Small intestine (tissue), 7 donors: Measurements from ENCODE around the gene MYO18A. TPM values are rescaled to one million over a fixed set of nuclear protein-coding genes. Genes with fewer than 3 reads are reported as not detected.
"Not testable (repeated sequence)": the region's sequence is repeated elsewhere in the genome, so short reads cannot be mapped to it uniquely, and the experiment has no call there.

Source experiments
- DNase-seq, 2 donors: peaks; one replicate each; pipeline versions ENCODE4 v3.0.0 to v3.0.0-alpha.2; 2013
- FAIRE-seq: peaks from 2 replicates; lab custom pipeline; 2012; peaks lifted over from hg19 to GRCh38; lab: Jason Lieb, UNC
- H3K27ac ChIP-seq, 3 donors: one replicate each; pipeline ENCODE4 v1.5.1; 2013; ENCODE audit warnings: low read length in 2 of 3, mild to moderate bottlenecking in 2 of 3, control low read depth in 1 of 3, inconsistent platforms in 1 of 3, low read depth in 1 of 3, moderate library complexity in 1 of 3
- H3K27me3 ChIP-seq, 3 donors: one replicate each; pipeline ENCODE4 v1.6.1; 2013; ENCODE audit warnings: low read length in 3 of 3, inconsistent platforms in 1 of 3; ENCODE audit not compliant: control insufficient read depth in 3 of 3, insufficient read depth in 3 of 3
- H3K36me3 ChIP-seq, 3 donors: one replicate each; pipeline ENCODE4 v1.6.1; 2013; ENCODE audit warnings: low read length in 3 of 3, inconsistent platforms in 1 of 3, low read depth in 1 of 3, mild to moderate bottlenecking in 1 of 3, moderate library complexity in 1 of 3; ENCODE audit not compliant: control insufficient read depth in 3 of 3, insufficient read depth in 2 of 3
- H3K4me1 ChIP-seq, 3 donors: one replicate each; pipeline ENCODE4 v1.6.1; 2013; ENCODE audit warnings: low read length in 2 of 3, inconsistent platforms in 1 of 3, low read depth in 1 of 3, mild to moderate bottlenecking in 1 of 3, moderate library complexity in 1 of 3; ENCODE audit not compliant: control insufficient read depth in 3 of 3, insufficient read depth in 2 of 3
- H3K4me3 ChIP-seq, 3 donors: one replicate each; pipeline ENCODE4 v1.5.1; 2013; ENCODE audit warnings: low read length in 3 of 3, control low read depth in 1 of 3, inconsistent platforms in 1 of 3, low read depth in 1 of 3, mild to moderate bottlenecking in 1 of 3, moderate library complexity in 1 of 3
- H3K9me3 ChIP-seq, 2 donors: one replicate each; pipeline ENCODE4 v1.6.1; 2013; ENCODE audit warnings: low read depth in 1 of 2, low read length in 1 of 2; ENCODE audit not compliant: control insufficient read depth in 2 of 2, insufficient read depth in 1 of 2
- WGBS, 3 donors: extraction: QIAGEN DNeasy Blood & Tissue Kit; methylation state at CpG; one replicate each; pipeline ENCODE4 v1.1.7; 2013; 5-methylcytosine and 5-hydroxymethylcytosine counted together
- polyA plus RNA-seq, 4 donors: library from polyadenylated mRNA; stranded (reverse) in 3 of 4; unstranded in 1 of 4; fragments of 200-250 nt in 3 of 4; fragments of 120-200 nt in 1 of 4; gene quantifications; one replicate each; pipeline versions ENCODE4 v1.2.1 to v1.2.3, GENCODE V29; 2013
- donor health status: healthy with polysubstance abuse.
- donor health status: control.
- donor health status: control.
- donor health status: Bipolar disorder and iron deficiency.
- donor health status: healthy.

Gene MYO18A
- polyA plus RNA-seq, 4 donors: 42.9 to 66.9 (median 55.4) TPM

GRCh38 chr17:29214215-29215146 lies 34.3 kb upstream of the MYO18A start:
- Histone ChIP-seq H3K4me3 (no peak overlapping the region), H3K27me3 (no peaks in the 10 kb centered on the region), H3K27ac (no peak overlapping the region), H3K9me3 (no peaks in the 10 kb centered on the region), H3K36me3 (no peaks in the 10 kb centered on the region), H3K4me1 (no peaks in the 10 kb centered on the region)
- DNase-seq: no peak
- no peak for FAIRE-seq
- whole genome bisulfite sequencing, 3 donors: 87 to 91% (median 88%) methylated on average over 8 of the region's 8 CpGs

GRCh38 chr17:29212681-29213121 lies 32.5 kb upstream of the MYO18A start:
- 67 to 84% (median 78%) methylated on average over 5 of the region's 5 CpGs for WGBS, 3 donors
- no peak for FAIRE-seq

GRCh38 chr17:29212094-29212631 lies 32.0 kb upstream of the MYO18A start:
- WGBS, 3 donors: 92 to 100% (median 100%) methylated on average over 1 of the region's 1 CpG
- no peak for DNase-seq
- Histone ChIP-seq H3K36me3 (no peaks in the 10 kb centered on the region), H3K27ac (no peak overlapping the region), H3K9me3 (no peaks in the 10 kb centered on the region), H3K4me1 (no peaks in the 10 kb centered on the region), H3K4me3 (no peak overlapping the region), H3K27me3 (no peaks in the 10 kb centered on the region)
- FAIRE-seq: no peak

More at GRCh38 chr17:29212681-29213121, 32.5 kb upstream of the MYO18A start:
- DNase-seq: no peak
- Histone ChIP-seq H3K36me3 (no peaks in the 10 kb centered on the region), H3K27me3 (no peaks in the 10 kb centered on the region), H3K4me1 (no peaks in the 10 kb centered on the region), H3K9me3 (no peaks in the 10 kb centered on the region), H3K4me3 (no peak overlapping the region), H3K27ac (no peak overlapping the region)

GRCh38 chr17:29210879-29211278 lies 30.7 kb upstream of the MYO18A start:
- DNase-seq (no peak), FAIRE-seq (no peak)
- Histone ChIP-seq H3K36me3 (no peaks in the 10 kb centered on the region), H3K4me1 (no peaks in the 10 kb centered on the region), H3K4me3 (no peak overlapping the region), H3K27me3 (no peaks in the 10 kb centered on the region), H3K27ac (no peak overlapping the region), H3K9me3 (no peaks in the 10 kb centered on the region)
- 59 to 74% (median 72%) methylated on average over 2 of the region's 2 CpGs for WGBS, 3 donors

- WGBS, 3 donors: 83 to 93% (median 84%) methylated on average over 5 of the region's 5 CpGs
- no peaks in the 10 kb centered on the region for H3K9me3 ChIP-seq
- H3K4me1 ChIP-seq: no peaks in the 10 kb centered on the region
- H3K4me3 ChIP-seq: no peak overlapping the region
- no peak for FAIRE-seq
- DNase-seq: no peak
- no peak overlapping the region for H3K27ac ChIP-seq
- no peaks in the 10 kb centered on the region for H3K36me3 ChIP-seq
- H3K27me3 ChIP-seq: no peaks in the 10 kb centered on the region
Measured at GRCh38 chr17:29209073-29209472, 28.9 kb upstream of the MYO18A start.

- H3K36me3 ChIP-seq: no peaks in the 10 kb centered on the region
- H3K9me3 ChIP-seq: no peaks in the 10 kb centered on the region
- 80 to 81% (median 81%) methylated on average over 2 of the region's 2 CpGs for WGBS, 3 donors
- no peaks in the 10 kb centered on the region for H3K4me1 ChIP-seq
- no peak overlapping the region for H3K27ac ChIP-seq
- FAIRE-seq (no peak), DNase-seq (no peak)
- H3K27me3 ChIP-seq: no peaks in the 10 kb centered on the region
- no peak overlapping the region for H3K4me3 ChIP-seq
Measured at GRCh38 chr17:29207975-29208374, 27.8 kb upstream of the MYO18A start.

GRCh38 chr17:29205047-29205446 lies 24.8 kb upstream of the MYO18A start:
- Histone ChIP-seq H3K27me3 (no peaks in the 10 kb centered on the region), H3K9me3 (no peaks in the 10 kb centered on the region), H3K4me3 (no peak overlapping the region), H3K4me1 (no peaks in the 10 kb centered on the region), H3K27ac (no peak overlapping the region), H3K36me3 (no peaks in the 10 kb centered on the region)
- WGBS, 3 donors: 54 to 77% (median 63%) methylated on average over 2 of the region's 2 CpGs
- DNase-seq: no peak
- FAIRE-seq: no peak

- H3K9me3 ChIP-seq, H3K27me3 ChIP-seq, DNase-seq, FAIRE-seq, H3K4me3 ChIP-seq, H3K4me1 ChIP-seq, H3K36me3 ChIP-seq, H3K27ac ChIP-seq: not testable (repeated sequence)
- WGBS, 3 donors: 66 to 75% (median 73%) methylated on average over 16 of the region's 16 CpGs
Measured at GRCh38 chr17:29204068-29204804, 24.0 kb upstream of the MYO18A start.
